Measurements from ENCODE around the gene TBX10.
"Not testable (repeated sequence)": the region's sequence is repeated elsewhere in the genome, so short reads cannot be mapped to it uniquely, and the experiment has no call there.

Gene TBX10

GRCh38 chr11:67663532-67664212 lies 24.1 kb upstream of the TBX10 start:
- no peak for DNase-seq

GRCh38 chr11:67662835-67663531 lies 23.4 kb upstream of the TBX10 start:
- DNase-seq, result no peak

- DNase-seq, result no peak
These were observed 22.7 kb upstream of the TBX10 start for GRCh38 chr11:67662142-67662834.

GRCh38 chr11:67660752-67661151 lies 21.2 kb upstream of the TBX10 start:
- DNase-seq, result not testable (repeated sequence)

GRCh38 chr11:67659651-67660165 lies 20.1 kb upstream of the TBX10 start:
- DNase-seq, result not testable (repeated sequence)

- no peak for DNase-seq
These were observed 17.7 kb upstream of the TBX10 start for GRCh38 chr11:67657300-67657699.

GRCh38 chr11:67656278-67656922 lies 16.8 kb upstream of the TBX10 start:
- DNase-seq, result no peak

- no peak for DNase-seq
These were observed 14.7 kb upstream of the TBX10 start for GRCh38 chr11:67654225-67654624.

- DNase-seq, result no peak
These were observed 13.6 kb upstream of the TBX10 start for GRCh38 chr11:67652965-67653845.

GRCh38 chr11:67651976-67652781 lies 12.6 kb upstream of the TBX10 start:
- DNase-seq, result no peak

GRCh38 chr11:67649634-67650510 lies 10.3 kb upstream of the TBX10 start:
- no peak for DNase-seq

GRCh38 chr11:67648796-67649613 lies 9.4 kb upstream of the TBX10 start:
- no peak for DNase-seq

GRCh38 chr11:67648140-67648795 lies 8.7 kb upstream of the TBX10 start:
- DNase-seq, result no peak

GRCh38 chr11:67647471-67647870 lies 7.9 kb upstream of the TBX10 start:
- DNase-seq, result no peak

- no peak for DNase-seq
These were observed 7.2 kb upstream of the TBX10 start for GRCh38 chr11:67646535-67647336.

GRCh38 chr11:67645521-67646461 lies 6.2 kb upstream of the TBX10 start:
- no peak for DNase-seq

Measured in NCI-H748 treated with DMSO at 0.1 percent for 48 hours (cell line).